K562 (cell line): ENCODE results near the gene SPAG7. TPM values are rescaled to one million over a fixed set of nuclear protein-coding genes. Genes with fewer than 3 reads are reported as not detected.

Experiments used
- ADNP ChIP-seq: fragments of 200-800 bp; sonication (Bioruptor generic); IDR thresholded peaks from 2 replicates; pipeline ENCODE4 v1.6.1; 2016; ENCODE audit warnings: missing genetic modification characterization, missing compliant biosample characterization
- ATF7 ChIP-seq: fragments of 450-650 bp; IDR thresholded peaks from 2 replicates; pipeline ENCODE4 v1.7.1; 2014; ENCODE audit warnings: mild to moderate bottlenecking, moderate library complexity
- BRD9 ChIP-seq: fragments of 450-650 bp; IDR thresholded peaks from 2 replicates; pipeline ENCODE4 v1.6.1; 2018; ENCODE audit warnings: low read depth; ENCODE audit not compliant: partially characterized antibody
- CREB1 ChIP-seq, 2 experiments: sonication (generic) in 1 of 2; formaldehyde crosslinking in 1 of 2; IDR thresholded peaks; 2 replicates each; pipeline versions ENCODE4 v1.6.1 to v1.8.0; 2012 to 2022; ENCODE audit warnings: inconsistent platforms in 1 of 2, mild to moderate bottlenecking in 1 of 2, missing genetic modification reagents in 1 of 2, moderate library complexity in 1 of 2
- E2F4 ChIP-seq: sonication (generic); formaldehyde crosslinking; IDR thresholded peaks from 2 replicates; pipeline ENCODE4 v1.8.0; 2022; ENCODE audit warnings: mild to moderate bottlenecking, low read depth, missing genetic modification reagents
- ELK3 ChIP-seq: fragments of 450-650 bp; formaldehyde crosslinking; IDR thresholded peaks from 2 replicates; pipeline ENCODE4 v1.4.0; 2020; ENCODE audit warnings: mild to moderate bottlenecking
- HNRNPUL1 ChIP-seq: fragments of 200-400 bp; formaldehyde crosslinking; IDR thresholded peaks from 2 replicates; pipeline ENCODE4 v1.6.1; 2017; ENCODE audit warnings: low read length
- LCOR ChIP-seq: sonication (generic); formaldehyde crosslinking; IDR thresholded peaks from 2 replicates; pipeline ENCODE4 v1.8.0; 2022; ENCODE audit warnings: mild to moderate bottlenecking, missing genetic modification reagents
- MAZ ChIP-seq, 2 experiments: fragments of 450-650 bp in 1 of 2; sonication (generic) in 1 of 2; formaldehyde crosslinking; IDR thresholded peaks in 1 of 2; conservative IDR thresholded peaks in 1 of 2; 2 replicates each; pipeline versions ENCODE4 v1.4.0 to v1.5.0; 2020; ENCODE audit warnings: mild to moderate bottlenecking in 1 of 2, missing genetic modification reagents in 1 of 2
- NR2F6 ChIP-seq: fragments of 450-650 bp; formaldehyde crosslinking; IDR thresholded peaks from 2 replicates; pipeline ENCODE4 v1.4.0; 2020; ENCODE audit warnings: mild to moderate bottlenecking
- POLR2AphosphoS2 ChIP-seq: IDR thresholded peaks from 2 replicates; pipeline ENCODE4 v1.6.1; 2012; ENCODE audit warnings: low read length, improper control_type of control experiment
- SUPT5H ChIP-seq: fragments of 450-650 bp; IDR thresholded peaks from 2 replicates; pipeline ENCODE4 v1.6.1; 2016
- THAP12 ChIP-seq: fragments of 250-450 bp; sonication (Bioruptor Pico); IDR thresholded peaks from 2 replicates; pipeline ENCODE4 v1.9.0; 2021; ENCODE audit warnings: mild to moderate bottlenecking, inconsistent platforms
- XRCC5 ChIP-seq: fragments of 200-400 bp; formaldehyde crosslinking; IDR thresholded peaks from 2 replicates; pipeline ENCODE4 v1.6.1; 2017; ENCODE audit warnings: low read depth, mild to moderate bottlenecking, low read length
- ZNF217 ChIP-seq: sonication (generic); formaldehyde crosslinking; IDR thresholded peaks from 2 replicates; pipeline ENCODE4 v1.8.0; 2022; ENCODE audit warnings: mild to moderate bottlenecking, missing genetic modification reagents
- ZNF24 ChIP-seq: fragments of 450-650 bp; IDR thresholded peaks from 2 replicates; pipeline ENCODE4 v1.6.1; 2016
- ZNF561 ChIP-seq: fragments of 450-650 bp; formaldehyde crosslinking; conservative IDR thresholded peaks from 2 replicates; pipeline ENCODE4 v1.4.0; 2020; ENCODE audit warnings: mild to moderate bottlenecking, moderate library complexity
- polyA plus RNA-seq, 8 experiments: library from polyadenylated mRNA; depleted of rRNA in 4 of 8; stranded (reverse) in 5 of 8; unstranded in 3 of 8; fragments of >200 nt; fragmentation: Nextera tagmentation in 2 of 8; fragmentation: Illumina TruSeq in 1 of 8; extraction: Ambion mirVana in 2 of 8; extraction: Trizol in 1 of 8; gene quantifications; 2 replicates each; pipeline versions ENCODE4 v1.2.1 to v1.2.3, GENCODE V29; 2011 to 2014; ENCODE audit warnings: inconsistent platforms in 1 of 8, missing spikeins in 1 of 8
- total RNA-seq, 7 experiments: library from RNA; depleted of rRNA in 6 of 7; stranded (reverse); fragments of >200 nt in 6 of 7; fragmentation: Illumina TruSeq in 2 of 7; extraction: Trizol in 2 of 7; gene quantifications; 2 replicates each; pipeline versions ENCODE4 v1.2.1 to v1.2.3, GENCODE V29; 2011 to 2021; ENCODE audit warnings: low replicate concordance in 1 of 7

SPAG7 gene
- total and polyA plus RNA-seq, 9 of the 15 experiments (the other 6 are each of a cell fraction or from before 2014, with no cell fraction given): 5.6 to 53.5 (median 36.3) TPM

GRCh38 chr17:4967539-4968485, at the start of gene SPAG7 (continued):
- TF ChIP-seq HNRNPUL1: no peak
- TF ChIP-seq MAZ (CRISPR knock-in tag; conservative IDR thresholded peaks at IDR 0.05 in 1 of 2, IDR thresholded peaks at IDR 0.05 in 1 of 2): peak; percentile 26 to 82
- peak; percentile 42; the same call in 1 of the 2 replicates for TF ChIP-seq XRCC5
- no peak for TF ChIP-seq ZNF24
- no peak for TF ChIP-seq E2F4 (CRISPR knock-in tag)
- TF ChIP-seq ADNP (tag): no peak
- TF ChIP-seq ZNF561 (CRISPR knock-in tag): no peak
- TF ChIP-seq CREB1 (IDR thresholded peaks at IDR 0.05): no peak
- TF ChIP-seq CREB1 (CRISPR knock-in tag; IDR thresholded peaks at IDR 0.05): peak; percentile 13; the same call in 1 of the 2 replicates
- no peak for TF ChIP-seq BRD9
- no peak for TF ChIP-seq NR2F6 (CRISPR knock-in tag)
- no peak for TF ChIP-seq ELK3 (CRISPR knock-in tag)
- TF ChIP-seq SUPT5H: peak; percentile 55
- peak; percentile 95 for TF ChIP-seq POLR2AphosphoS2
- TF ChIP-seq ATF7: 0 out of 2 replicates have a peak, but pooled peaks have one; percentile 62
- 0 out of 2 replicates have a peak, but pooled peaks have one; percentile 38 for TF ChIP-seq LCOR
- TF ChIP-seq THAP12 (CRISPR knock-in tag): no peak
- TF ChIP-seq ZNF217 (CRISPR knock-in tag): no peak
